ENCODE results near the gene CYP3A4. TPM values are rescaled to one million over a fixed set of nuclear protein-coding genes. Genes with fewer than 3 reads are reported as not detected.

The CYP3A4 gene
- total RNA-seq, 1 experiment from 2014 or later: not detected

DNA sequence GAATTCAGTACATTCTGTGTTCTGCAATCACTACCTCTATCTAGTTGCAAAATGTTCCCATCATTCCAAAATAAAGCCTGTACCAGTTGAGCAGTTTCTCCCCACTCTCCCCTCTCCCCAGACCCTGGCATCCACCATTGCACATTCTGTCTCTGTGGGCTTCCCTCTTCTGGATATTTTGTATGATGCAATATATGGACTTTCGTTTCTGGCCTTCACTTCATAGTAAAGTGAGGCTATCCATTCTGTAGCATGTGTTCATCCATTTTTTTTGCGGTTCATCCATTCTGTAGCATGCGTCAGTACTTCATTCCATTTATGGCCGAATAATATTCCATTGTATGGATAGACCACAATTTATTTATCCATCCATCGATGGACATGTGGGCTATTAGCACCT, 9.5 kb upstream of the CYP3A4 start:
- no peak overlapping the region for H2BK12ac ChIP-seq (ENCODE audit: insufficient read length, low read depth, low read length)
- TF ChIP-seq, protein P1, sequence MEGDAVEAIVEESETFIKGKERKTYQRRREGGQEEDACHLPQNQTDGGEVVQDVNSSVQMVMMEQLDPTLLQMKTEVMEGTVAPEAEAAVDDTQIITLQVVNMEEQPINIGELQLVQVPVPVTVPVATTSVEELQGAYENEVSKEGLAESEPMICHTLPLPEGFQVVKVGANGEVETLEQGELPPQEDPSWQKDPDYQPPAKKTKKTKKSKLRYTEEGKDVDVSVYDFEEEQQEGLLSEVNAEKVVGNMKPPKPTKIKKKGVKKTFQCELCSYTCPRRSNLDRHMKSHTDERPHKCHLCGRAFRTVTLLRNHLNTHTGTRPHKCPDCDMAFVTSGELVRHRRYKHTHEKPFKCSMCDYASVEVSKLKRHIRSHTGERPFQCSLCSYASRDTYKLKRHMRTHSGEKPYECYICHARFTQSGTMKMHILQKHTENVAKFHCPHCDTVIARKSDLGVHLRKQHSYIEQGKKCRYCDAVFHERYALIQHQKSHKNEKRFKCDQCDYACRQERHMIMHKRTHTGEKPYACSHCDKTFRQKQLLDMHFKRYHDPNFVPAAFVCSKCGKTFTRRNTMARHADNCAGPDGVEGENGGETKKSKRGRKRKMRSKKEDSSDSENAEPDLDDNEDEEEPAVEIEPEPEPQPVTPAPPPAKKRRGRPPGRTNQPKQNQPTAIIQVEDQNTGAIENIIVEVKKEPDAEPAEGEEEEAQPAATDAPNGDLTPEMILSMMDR (conservative IDR thresholded peaks at IDR 0.05): no peak
- H4K5ac ChIP-seq (ENCODE audit: insufficient read length, low read depth, low read length): no peak overlapping the region
- H3K4me1 Mint-ChIP-seq: no peaks in the 10 kb centered on the region
- H2AK5ac ChIP-seq (ENCODE audit: insufficient read length, low read length): no peak overlapping the region
- no peak overlapping the region for H3K56ac ChIP-seq (ENCODE audit: insufficient read length, low read depth, low read length)
- no peak overlapping the region for H4K8ac ChIP-seq (replicated peaks; ENCODE audit: insufficient read length, low read depth, low read length)
- H3K23me2 ChIP-seq (ENCODE audit: insufficient read length, low read depth, low read length, poor library complexity, severe bottlenecking): no peaks in the 10 kb centered on the region
- no peak overlapping the region for H3K18ac ChIP-seq (ENCODE audit: insufficient read length, low read depth, low read length)
- H3K4ac ChIP-seq (ENCODE audit: low read depth, low read length): no peak overlapping the region
- H2BK15ac ChIP-seq (ENCODE audit: low read depth, low read length): no peak overlapping the region
- no peak overlapping the region for H3K14ac ChIP-seq (ENCODE audit: insufficient read depth, low read length)
- no peak overlapping the region for H3K27ac Mint-ChIP-seq
- H3K79me2 ChIP-seq (ENCODE audit: insufficient read depth, low read length): no peaks in the 10 kb centered on the region
- no peaks in the 10 kb centered on the region for H3K36me3 Mint-ChIP-seq (ENCODE audit: insufficient read depth in 1 of 3, low read depth in 3 of 3)
- no peak overlapping the region for H3K4me2 ChIP-seq (ENCODE audit: insufficient read depth, insufficient read length, low read length)
- no peak overlapping the region for H2AFZ ChIP-seq (ENCODE audit: low read length)
- H3K9ac ChIP-seq (ENCODE audit: extremely low read depth, insufficient read length, low read length): no peak overlapping the region
- H3K79me1 ChIP-seq (ENCODE audit: insufficient read depth, low read depth, low read length, poor library complexity, severe bottlenecking): no peaks in the 10 kb centered on the region
- no peaks in the 10 kb centered on the region; a peak in 1 of 5 replicates for H3K9me3 Mint-ChIP-seq
- no peak overlapping the region for H3K27ac ChIP-seq (ENCODE audit: insufficient read length, low read depth, low read length)
- H3K27me3 Mint-ChIP-seq (ENCODE audit: low read depth): peaks cover 11% of the 10 kb centered on the region
- no peak overlapping the region for H2BK5ac ChIP-seq (ENCODE audit: insufficient read length, low read length)
- no peak overlapping the region for H2BK20ac ChIP-seq (ENCODE audit: low read depth, low read length, poor library complexity, severe bottlenecking)
- no peak overlapping the region for H2BK120ac ChIP-seq (ENCODE audit: low read depth, low read length, poor library complexity, severe bottlenecking)
- H4K91ac ChIP-seq (ENCODE audit: insufficient read length, low read depth, low read length): no peak overlapping the region
- no CpG with 5 or more reads among the region's 5 CpGs for WGBS (ENCODE audit: extremely low coverage, insufficient read length, low lambda C conversion rate)
- DNase-seq: no peak
- H3K23ac ChIP-seq (ENCODE audit: insufficient read length, low read depth, low read length): no peak overlapping the region
- no peak overlapping the region for H3K4me3 Mint-ChIP-seq
- no peaks in the 10 kb centered on the region for H3K9me3 ChIP-seq (ENCODE audit: control insufficient read depth, low read depth, low read length)
- H3K4me1 ChIP-seq (ENCODE audit: insufficient read depth, low read length): no peaks in the 10 kb centered on the region
- no peaks in the 10 kb centered on the region for H3K27me3 ChIP-seq (ENCODE audit: insufficient read depth, low read length)
- no peak overlapping the region for H3T11ph ChIP-seq (ENCODE audit: low read length)
- H4K20me1 ChIP-seq (ENCODE audit: control insufficient read depth, insufficient read depth, insufficient read length): no peaks in the 10 kb centered on the region
